ENCODE results near the gene TENT4A.
A peak's percentile ranks its signal among the peaks of the same experiment; 100 is the strongest.

TENT4A gene

DNA sequence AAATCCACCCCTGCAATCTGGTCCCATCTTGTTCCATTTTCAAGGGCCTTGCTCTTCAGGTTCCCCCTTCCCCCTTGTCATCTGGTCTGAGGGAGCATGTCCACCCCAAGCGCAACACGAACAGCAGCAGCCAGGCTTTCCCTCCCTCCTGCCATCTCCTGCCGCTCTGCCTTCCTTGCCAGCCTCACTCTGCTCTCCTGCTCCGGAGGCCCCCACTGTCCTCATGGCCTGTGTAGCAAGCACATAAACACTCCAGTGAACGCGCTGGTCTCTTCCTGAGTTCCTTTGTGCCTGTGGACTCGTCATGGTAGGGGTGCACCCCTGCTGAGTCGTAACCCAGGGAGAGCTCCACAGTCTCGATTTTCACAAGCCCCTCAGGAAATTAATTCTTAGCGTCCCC lies 29.9 kb downstream of the TENT4A start:
- no peak for DNase-seq
- in situ Hi-C loops (cut with MboI; ENCODE audit: low pct_unique_long_range_greater_than_20kb, low sequenced_read_pairs): no loop called here

DNA sequence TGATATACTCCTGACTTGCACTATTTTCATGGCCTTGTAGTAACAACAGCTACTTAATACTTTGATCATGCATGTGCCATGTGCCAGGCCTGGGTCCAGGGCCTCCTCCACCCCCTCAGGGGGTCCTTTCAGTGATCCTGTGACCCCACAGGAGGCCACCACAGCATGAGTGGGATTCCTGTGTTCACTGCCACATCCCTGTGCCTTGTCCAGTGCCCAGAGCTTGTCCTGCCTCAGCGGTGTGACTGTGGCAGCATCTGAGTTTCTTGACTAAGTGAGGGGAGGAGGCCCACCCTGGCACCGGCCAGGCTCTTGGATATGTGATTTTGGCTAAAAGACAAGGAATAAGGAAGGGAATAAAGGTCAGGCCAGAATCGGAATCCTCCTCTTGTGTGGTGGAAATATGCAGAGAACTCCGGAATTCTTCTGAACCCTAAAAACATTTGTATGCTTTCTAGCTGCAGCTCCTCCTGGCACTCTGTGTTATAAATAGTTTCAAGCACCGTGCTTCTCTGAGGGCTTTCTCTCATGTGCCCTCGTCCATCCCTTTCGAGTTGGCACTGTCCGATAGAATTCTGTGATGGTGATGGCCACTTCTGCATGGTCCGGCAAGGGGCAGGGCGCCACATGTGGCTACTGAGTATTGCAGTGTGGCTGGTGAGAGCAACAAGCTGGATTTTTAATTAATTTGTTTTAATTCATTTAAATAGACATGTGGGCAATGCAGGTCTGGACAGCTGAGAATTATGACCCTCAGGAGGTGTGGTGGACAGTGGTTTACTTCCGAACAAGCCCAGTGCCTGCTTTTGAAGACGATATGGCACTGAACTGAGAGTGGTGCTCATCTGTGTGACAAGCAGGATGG lies 31.8 kb downstream of the TENT4A start:
- in situ Hi-C loops (cut with MboI; ENCODE audit: low pct_unique_long_range_greater_than_20kb, low sequenced_read_pairs): no loop called here
- DNase-seq: no peak

DNA sequence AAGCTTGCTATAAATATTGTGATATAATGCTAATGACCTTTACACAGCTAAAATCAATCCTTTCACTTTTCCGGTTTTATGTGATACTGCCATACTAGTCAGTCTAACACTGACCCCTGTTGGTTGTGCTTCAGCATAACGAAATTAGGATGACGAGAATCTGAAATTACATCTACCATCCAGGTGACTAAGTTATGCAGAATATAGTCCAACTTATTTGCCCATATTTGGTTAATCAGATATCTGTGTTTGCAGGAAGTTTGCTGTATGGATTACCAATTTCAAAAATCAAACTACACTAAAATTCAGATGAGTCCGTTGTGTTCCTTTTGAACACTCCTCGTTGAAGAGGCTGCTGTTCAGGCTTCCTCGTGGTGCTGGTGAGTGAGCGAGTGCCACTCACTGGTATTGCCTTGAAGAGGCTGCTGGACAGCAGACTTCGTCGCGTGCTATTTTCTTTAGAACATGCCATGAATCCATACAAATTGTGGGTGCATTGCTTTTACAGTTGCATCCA lies 32.5 kb downstream of the TENT4A start:
- in situ Hi-C loops (cut with MboI; ENCODE audit: low pct_unique_long_range_greater_than_20kb, low sequenced_read_pairs): no loop called here
- peak; percentile 57 for DNase-seq

DNA sequence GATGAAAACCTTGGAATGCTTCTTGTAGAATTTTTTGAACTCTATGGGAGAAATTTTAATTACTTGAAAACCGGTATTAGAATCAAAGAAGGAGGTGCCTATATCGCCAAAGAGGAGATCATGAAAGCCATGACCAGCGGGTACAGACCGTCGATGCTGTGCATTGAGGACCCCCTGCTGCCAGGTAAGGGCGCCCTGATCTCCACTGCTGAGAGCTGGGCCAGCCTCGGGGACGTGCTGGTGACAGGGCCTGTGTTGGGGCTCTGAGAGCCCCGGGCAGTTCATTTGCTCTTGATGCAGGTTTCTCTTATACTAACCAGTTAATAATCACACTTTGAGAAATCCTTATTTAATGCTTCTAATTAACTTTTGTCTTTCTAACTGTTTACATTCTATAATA lies 33.0 kb downstream of the TENT4A start:
- in situ Hi-C loops (cut with MboI; ENCODE audit: low pct_unique_long_range_greater_than_20kb, low sequenced_read_pairs): no loop called here
- DNase-seq: no peak

DNA sequence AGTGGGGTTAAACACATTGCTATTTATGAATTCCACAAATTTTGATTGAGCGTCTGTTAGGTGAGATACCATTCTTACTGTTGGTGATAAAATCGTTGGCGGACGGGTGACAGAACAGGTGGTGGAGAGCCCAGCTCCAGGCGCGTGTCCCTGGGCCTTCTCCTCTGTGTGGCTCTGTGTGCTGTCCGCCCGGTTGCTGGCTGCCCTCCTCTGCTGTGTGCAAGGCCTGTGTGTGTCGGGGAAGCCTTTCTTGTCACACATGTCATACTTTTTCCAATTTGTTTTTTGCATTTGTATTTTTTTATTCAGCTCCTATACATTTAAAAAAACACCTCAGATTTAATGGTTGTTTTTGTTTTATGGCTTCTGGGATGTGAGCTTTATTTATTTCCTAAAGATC lies 33.9 kb downstream of the TENT4A start:
- no peak for DNase-seq
- in situ Hi-C loops (cut with MboI; ENCODE audit: low pct_unique_long_range_greater_than_20kb, low sequenced_read_pairs): no loop called here

DNA sequence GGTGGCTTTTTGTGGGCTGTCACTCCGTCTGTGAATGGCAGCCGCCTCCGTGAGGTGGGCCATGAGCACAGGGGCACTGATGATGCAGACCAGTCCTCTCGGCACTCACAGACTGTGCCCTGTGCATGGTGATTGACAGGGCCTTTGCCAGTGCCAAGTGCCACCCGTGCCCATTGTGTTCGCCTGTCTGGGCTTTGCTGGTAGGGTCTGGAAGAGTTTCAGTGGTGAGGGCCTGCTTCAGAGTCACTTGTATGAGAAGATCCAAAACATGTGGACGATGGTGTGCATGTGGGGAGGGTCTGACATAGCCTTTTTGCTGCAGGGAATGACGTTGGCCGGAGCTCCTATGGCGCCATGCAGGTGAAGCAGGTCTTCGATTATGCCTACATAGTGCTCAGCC lies 34.9 kb downstream of the TENT4A start:
- in situ Hi-C loops (cut with MboI; ENCODE audit: low pct_unique_long_range_greater_than_20kb, low sequenced_read_pairs): no loop called here

DNA sequence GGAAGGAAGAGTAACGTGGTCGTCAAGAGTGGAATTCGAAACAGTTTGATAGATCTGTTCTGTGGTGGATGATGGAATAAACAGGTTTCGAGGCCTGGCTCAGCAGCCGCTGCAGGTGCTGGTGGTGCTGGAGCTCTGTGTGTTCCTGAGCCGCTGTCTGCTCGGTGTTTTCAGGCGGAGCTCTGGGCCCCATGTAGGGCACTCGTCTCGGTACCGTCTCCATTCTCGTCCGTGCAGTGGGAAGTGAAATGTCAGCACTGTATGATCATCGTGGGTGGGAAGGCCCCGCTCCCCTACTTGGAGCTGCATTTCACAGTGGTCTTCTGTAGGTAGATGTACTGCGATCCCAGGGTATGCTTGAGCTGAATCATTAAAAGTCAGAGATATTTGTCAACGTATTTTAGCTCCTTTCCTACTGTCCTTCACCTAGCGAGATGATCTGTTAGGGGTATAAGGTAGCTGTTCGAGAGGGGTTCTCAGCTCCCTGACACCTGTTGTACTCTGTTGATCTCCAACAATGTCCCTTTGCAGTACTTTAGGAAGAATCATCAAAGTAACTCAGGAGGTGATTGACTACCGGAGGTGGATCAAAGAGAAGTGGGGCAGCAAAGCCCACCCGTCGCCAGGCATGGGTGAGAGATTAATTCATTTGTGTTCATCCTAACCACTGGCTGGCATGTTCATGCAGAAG lies 35.9 kb downstream of the TENT4A start:
- in situ Hi-C loops (cut with MboI; ENCODE audit: low pct_unique_long_range_greater_than_20kb, low sequenced_read_pairs): no loop called here
- DNase-seq: no peak

More for the DNA sequence above, 34.9 kb downstream of the TENT4A start:
- no peak for DNase-seq

DNA sequence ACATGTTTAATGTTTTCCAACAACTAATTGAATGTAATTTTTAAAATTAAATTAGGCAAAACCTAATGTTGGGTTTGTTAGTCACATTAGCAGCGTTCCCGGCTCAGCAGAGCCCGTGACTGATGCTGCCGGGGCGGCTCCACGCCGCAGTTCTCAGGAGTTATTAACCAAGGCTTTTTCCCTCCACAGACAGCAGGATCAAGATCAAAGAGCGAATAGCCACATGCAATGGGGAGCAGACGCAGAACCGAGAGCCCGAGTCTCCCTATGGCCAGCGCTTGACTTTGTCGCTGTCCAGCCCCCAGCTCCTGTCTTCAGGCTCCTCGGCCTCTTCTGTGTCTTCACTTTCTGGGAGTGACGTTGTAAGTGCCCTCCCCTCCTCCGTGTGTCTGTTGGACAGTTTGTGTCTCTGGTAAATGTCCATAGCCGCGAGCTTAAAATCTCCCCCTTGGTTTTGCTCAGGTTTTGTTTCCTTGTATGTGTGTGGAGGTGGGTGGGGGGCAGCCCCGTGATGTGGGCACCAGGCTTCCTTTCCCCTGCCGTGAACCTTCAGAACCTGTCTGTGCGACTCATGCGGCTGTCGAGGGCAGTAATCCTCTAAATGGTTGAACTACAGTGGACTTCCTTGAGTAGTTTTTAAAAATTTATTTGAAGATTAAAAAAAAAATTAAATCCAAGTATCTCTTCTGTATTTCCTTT lies 37.1 kb downstream of the TENT4A start:
- in situ Hi-C loops (cut with MboI; ENCODE audit: low pct_unique_long_range_greater_than_20kb, low sequenced_read_pairs): no loop called here
- no peak for DNase-seq

DNA sequence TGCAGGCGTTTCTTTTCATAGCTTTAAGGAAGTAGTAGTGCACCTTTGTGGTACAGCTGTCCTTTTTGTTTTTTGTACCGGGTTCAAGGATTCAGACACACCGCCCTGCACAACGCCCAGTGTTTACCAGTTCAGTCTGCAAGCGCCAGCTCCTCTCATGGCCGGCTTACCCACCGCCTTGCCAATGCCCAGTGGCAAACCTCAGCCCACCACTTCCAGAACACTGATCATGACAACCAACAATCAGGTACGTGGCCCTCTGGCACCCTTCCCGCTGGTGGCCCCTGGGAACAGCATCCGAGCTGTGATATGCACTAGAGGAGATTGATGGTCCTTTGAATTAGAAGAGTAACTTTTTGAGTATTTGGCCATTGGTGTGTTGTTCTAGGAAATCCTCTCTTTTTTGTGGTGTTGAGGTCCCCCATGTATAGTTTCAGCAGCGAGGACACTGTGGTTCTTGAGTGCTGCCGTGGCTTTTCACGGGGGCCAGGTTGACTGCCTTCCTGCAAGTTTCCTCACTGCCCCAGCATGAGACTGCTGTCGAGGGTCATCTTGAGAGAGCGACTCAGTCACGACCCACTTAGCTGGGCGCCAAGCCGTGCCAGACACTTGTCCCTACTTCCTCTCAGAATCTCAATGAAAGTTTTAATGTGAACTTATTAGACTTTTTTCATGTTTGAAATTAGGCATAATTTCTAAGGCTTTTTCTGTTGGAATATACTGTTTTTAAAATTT lies 37.9 kb downstream of the TENT4A start:
- DNase-seq: no peak
- in situ Hi-C loops (cut with MboI; ENCODE audit: low pct_unique_long_range_greater_than_20kb, low sequenced_read_pairs): no loop called here

DNA sequence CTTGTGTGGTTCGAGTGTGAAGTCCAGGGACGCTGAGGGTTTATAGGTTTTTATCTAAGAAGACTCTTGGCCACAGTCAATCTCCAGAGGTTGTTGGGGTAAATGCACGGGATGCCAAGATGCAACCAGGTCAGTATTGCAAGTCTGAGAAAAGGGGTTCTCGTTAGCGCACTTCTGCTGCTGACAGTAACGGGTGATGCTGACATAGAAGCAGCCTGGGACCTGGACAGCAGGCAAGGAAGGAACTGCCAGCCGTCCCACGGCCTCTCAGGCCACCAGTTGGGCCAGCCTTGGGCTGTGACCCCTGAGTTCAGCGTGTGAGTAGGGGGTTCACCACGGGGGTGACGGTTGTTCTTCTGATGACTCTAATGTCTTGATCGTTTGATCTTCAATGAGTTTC lies 39.0 kb downstream of the TENT4A start:
- no peak for DNase-seq
- in situ Hi-C loops (cut with MboI; ENCODE audit: low pct_unique_long_range_greater_than_20kb, low sequenced_read_pairs): no loop called here

DNA sequence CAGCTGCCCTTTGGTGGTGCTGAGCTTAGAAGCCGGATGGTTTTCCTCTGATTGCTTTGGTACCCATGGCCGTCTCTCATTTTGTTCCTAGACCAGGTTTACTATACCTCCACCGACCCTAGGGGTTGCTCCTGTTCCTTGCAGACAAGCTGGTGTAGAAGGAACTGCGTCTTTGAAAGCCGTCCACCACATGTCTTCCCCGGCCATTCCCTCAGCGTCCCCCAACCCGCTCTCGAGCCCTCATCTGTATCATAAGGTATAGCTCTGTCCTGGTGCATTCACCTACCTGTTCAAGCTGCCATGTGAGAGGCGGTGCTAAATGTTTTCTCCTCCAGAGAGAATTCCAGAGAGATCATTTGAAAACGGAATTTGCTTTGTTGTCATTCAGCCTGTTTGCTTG lies 39.5 kb downstream of the TENT4A start:
- no peak for DNase-seq
- in situ Hi-C loops (cut with MboI; ENCODE audit: low pct_unique_long_range_greater_than_20kb, low sequenced_read_pairs): no loop called here

DNA sequence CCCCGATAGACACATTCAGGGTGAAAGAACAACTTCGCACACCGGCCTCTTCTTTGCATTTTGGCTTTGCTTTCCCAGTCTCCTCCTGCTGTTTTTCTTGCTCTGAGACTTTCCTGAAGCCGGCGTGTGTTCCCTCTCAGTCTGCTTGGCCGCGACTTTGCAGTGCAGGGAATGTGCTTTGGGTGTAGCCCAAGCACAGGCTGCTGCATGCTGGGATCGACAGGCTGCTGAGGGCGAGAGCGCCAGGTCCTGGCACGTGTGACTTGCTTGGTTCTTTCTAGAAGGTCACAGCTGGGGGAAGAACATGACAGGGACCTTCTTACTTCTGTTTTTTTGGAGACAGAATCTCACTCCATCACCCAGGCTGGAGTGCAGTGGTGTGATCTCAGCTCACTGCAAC lies 40.6 kb downstream of the TENT4A start:
- in situ Hi-C loops (cut with MboI; ENCODE audit: low pct_unique_long_range_greater_than_20kb, low sequenced_read_pairs): no loop called here
- DNase-seq: no peak

DNA sequence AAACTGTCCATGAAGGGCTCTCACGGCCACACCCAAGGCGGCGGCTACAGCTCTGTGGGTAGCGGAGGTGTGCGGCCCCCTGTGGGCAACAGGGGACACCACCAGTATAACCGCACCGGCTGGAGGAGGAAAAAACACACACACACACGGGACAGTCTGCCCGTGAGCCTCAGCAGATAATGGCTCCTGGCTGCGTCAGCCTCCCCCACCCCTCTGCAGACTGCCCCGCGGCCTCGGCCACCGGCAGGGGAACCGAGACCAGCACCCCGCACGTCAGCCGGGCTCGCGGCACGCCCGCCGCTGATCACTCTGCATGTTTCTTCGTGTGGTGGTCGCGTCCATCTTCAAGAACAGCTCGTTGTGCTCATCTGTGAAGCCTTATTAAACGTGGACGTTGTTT lies 41.5 kb downstream of the TENT4A start:
- in situ Hi-C loops (cut with MboI; ENCODE audit: low pct_unique_long_range_greater_than_20kb, low sequenced_read_pairs): no loop called here

DNA sequence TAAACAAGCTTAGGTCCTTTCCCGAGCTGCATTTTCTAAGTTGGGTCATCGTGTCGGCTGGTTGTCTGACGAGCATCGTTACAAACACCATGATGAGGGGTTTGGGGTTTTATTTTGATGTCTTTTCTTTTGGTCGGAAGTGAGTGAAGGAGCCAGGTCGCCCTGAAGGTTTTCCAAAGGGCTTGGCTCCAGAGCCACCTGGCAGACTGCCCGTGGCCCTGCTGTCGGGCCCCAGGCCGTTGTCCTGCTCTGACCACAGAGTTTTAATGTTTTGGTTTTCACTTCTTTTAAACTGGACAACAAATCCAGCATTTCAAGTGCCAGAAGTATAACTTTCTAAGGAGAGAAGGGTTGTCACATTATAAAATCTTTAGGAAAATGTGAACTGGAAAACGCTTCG lies 42.3 kb downstream of the TENT4A start:
- DNase-seq: no peak
- in situ Hi-C loops (cut with MboI; ENCODE audit: low pct_unique_long_range_greater_than_20kb, low sequenced_read_pairs): no loop called here

More for the DNA sequence above, 41.5 kb downstream of the TENT4A start:
- DNase-seq: no peak

DNA sequence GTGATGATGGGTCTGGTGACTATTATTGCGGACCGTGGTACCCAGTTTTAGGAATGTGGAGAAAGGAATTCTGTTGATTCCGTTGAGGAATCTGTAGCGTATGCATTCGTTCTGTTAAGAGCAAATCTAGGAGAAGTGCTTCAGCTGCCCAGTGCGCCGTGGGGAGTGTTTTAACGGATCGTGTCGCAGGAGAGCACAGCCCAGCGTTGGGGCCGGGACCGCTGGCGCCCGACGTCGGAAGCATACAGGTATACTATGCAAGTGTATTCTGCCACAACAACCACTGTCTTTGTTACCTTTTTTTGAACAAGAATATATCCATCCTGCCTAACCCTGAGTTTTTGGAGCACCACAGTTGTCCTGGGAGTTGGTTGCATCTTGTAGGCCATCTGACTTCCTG lies 42.7 kb downstream of the TENT4A start:
- DNase-seq: no peak
- in situ Hi-C loops (cut with MboI; ENCODE audit: low pct_unique_long_range_greater_than_20kb, low sequenced_read_pairs): no loop called here

DNA sequence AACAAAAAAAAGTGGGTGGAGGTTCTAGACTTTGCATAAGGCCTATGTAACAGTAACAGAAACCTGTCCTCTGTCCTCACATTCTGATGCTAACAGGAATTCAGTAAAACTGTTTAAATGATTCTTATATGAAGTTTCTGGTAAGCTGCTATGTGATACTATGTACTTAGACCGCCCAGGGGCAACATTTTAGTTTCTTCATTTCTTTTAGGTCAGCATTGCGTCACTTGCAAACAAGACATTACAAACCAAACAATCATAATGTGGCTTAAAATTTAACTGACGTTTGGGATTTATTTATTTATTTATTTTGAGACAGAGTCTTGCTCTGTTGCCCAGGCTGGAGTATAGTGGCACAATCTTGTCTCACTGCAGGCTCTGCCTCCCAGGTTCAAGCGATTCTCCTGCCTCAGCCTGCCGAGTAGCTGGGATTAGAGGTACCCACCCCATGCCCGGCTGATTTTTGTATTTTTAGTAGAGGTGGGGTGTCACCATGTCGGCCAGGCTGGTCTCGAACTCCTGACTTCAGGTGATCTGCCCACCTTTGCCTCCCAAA lies 44.3 kb downstream of the TENT4A start:
- in situ Hi-C loops (cut with MboI; ENCODE audit: low pct_unique_long_range_greater_than_20kb, low sequenced_read_pairs): no loop called here
- no peak for DNase-seq

DNA sequence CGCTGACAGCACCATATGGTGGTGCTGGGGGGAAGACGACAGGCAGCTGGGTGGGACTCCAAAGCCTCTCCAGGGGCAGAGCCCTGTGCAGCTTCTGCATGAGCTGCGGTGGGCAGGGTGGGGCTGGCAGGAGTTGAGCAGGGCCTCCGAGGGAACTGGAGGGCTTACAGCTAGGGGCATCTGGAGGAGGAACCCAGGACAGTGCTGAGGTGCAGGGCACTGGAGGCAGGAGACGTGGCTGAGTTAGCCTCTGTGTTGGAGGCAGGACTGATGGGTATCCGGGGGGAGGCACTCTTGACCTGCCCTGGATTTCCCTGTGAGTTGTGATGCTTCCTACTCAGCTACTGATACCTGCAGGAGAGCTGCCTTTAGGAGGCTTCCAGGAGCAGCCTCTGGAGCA lies 45.0 kb downstream of the TENT4A start:
- in situ Hi-C loops (cut with MboI; ENCODE audit: low pct_unique_long_range_greater_than_20kb, low sequenced_read_pairs): no loop called here
- no peak for DNase-seq

DNA sequence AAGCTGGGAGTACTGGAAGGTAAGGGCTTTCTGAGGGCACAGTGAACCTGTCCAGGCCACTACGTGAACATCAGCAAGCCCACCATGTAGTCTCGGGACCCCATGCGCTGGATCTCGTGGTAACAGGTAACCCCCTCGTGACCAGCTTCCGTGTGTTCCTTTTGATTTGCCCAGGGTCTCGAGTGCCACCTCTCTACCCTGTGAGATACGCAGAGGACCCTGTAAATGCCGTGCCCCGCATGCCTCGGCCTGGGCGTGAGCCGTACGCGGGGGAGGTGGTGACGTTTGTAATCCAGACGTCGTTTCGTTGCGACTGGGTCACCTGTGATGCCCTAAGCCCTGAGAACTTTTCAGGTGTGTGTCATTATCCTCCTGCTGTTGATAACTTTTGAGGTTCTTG lies 45.5 kb downstream of the TENT4A start:
- DNase-seq: no peak
- in situ Hi-C loops (cut with MboI; ENCODE audit: low pct_unique_long_range_greater_than_20kb, low sequenced_read_pairs): no loop called here

DNA sequence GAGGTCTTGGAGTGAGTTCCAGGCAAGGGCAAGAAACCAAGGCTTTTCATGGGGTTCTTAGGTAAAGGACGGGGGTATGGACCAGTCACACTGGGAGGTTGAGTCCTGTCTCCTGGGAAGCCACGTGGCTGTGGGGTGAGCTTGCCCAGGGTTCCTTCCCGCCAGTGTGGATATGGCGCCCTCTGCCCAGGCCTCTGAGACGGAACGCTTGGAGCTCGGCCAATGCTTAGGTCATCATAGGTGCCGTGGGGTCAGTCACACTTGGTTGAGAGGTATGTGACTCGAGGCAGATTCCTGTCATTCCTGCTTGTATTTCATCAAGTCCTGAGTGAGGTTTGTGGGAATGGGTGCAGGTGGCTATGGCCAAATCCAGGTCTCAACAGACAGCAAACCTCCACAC lies 46.2 kb downstream of the TENT4A start:
- DNase-seq: no peak
- in situ Hi-C loops (cut with MboI; ENCODE audit: low pct_unique_long_range_greater_than_20kb, low sequenced_read_pairs): no loop called here
